ENCODE data around the gene UPP1.
A peak's percentile ranks its signal among the peaks of the same experiment; 100 is the strongest.

Gene UPP1

DNA sequence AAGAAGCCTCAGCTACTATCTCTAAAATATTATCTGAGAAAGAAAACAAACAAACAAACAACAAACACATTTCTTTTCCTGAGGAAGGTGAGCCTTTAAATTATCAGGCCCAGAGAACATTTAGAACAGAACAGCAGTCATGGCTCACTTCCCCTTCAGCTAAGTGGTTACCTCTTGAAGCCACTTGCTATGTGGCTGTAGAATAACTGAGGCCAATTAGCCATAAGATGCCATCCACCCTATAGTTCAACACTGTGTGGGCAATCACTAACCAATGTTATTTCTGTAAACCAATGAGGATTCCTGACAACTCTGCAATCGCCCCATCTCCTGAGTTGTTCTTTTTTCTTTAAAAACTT is 3.7 kb upstream of the UPP1 start:
- FAIRE-seq, result no peak
- DNase-seq (ENCODE audit: low spot score), result no peak

DNA sequence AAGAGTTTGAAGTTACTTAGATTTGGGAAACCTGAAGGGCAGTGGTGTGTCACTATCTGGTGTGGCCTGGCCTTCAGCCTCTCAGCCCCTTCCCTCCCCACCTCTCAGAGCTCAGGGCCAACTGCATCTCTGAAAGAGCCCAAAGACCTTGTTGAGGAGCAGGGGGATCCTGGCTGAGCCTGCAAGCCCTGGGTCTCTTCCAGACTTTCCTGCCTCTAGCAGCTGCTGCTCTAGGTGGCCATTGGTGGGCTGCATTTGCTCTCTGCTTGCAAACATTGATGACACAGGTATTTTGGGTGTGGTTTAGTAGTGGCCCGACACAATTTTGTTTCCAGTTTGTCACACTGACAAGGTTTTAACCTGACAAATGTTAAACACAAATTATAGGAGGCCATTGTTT is 3.1 kb upstream of the UPP1 start:
- FAIRE-seq (no peak), DNase-seq (ENCODE audit: low spot score) (no peak)

DNA sequence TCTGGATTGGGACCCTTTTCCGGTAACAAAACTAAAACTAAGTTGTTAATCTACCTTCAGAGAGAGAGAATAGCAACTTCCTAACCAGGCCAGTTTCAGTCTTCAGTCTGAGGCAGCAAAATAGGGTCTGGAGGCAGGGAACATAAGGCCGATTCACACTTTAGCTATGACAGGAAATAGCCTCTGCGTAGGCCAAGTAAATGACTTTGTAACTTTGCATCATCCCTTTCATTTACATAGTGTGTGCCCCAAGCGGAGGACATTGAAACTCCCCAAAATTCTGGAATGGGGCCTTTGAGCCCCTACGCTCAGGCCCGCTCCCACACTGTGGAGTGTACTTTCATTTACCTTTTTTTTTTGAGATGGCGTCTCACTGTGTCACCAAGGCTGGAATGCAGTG is 1.7 kb upstream of the UPP1 start:
- FAIRE-seq, result no peak
- no peak for DNase-seq (ENCODE audit: low spot score)

DNA sequence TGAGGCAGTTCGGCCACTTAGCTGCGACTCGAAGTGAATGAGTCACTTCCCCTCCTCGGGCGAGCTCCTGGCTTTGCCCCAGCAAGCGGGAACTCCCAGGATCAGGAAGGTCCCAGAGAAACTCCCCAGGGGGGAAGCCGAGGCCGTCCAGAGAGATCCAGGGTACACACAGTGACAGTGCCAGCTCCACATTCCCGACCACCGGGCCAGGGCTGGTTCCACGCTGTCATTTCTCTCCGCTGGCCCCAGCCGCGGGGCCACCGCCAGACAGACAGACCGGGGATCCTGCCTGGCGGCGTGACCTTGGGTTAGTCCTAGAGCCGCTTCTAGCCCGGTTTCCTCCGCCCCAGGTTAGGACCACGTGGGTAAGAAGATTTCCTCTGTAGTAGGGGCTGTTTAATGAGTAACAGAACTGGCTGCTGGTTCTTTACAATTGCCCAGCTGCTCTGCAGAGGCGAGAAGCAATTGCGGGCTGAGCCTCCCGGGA is 463 bp upstream of the UPP1 start:
- DNase-seq (ENCODE audit: low spot score), result peak; percentile 85
- peak; percentile 82 for FAIRE-seq

DNA sequence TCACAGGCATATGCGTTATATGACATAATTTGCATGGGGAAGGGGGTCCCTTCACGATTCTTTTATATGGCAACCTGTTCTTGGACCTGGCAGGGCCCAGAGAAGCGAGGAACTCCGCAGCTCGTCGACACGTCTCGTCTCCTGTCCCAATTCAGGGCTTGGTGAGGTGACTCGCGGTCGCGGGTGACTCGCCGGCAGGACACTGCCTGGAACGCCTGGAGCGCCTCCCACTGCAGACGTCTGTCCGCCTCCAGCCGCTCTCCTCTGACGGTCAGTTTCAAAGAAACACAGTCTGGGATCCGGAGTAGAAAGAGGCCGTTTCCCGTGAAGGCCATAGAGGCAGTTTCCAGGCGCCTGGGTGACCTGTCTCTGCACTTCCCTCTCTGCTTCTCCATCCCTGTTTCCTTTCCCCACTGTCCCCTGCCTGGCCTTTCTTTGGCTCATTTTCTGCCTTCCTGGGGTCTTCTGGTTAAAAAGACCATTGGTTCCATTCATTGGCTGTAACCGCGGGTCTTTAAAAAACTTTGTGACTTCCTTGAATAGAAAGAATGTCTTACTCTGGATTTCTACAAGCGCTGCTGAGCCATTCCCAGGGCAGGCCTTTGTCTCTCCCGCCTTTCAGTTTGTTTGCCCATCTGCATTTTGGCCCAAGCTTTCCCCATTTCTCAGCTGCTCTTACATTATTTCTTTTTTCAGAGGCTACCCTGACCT is 1.2 kb downstream of the UPP1 start:
- peak; percentile 40 for DNase-seq (ENCODE audit: low spot score)

DNA sequence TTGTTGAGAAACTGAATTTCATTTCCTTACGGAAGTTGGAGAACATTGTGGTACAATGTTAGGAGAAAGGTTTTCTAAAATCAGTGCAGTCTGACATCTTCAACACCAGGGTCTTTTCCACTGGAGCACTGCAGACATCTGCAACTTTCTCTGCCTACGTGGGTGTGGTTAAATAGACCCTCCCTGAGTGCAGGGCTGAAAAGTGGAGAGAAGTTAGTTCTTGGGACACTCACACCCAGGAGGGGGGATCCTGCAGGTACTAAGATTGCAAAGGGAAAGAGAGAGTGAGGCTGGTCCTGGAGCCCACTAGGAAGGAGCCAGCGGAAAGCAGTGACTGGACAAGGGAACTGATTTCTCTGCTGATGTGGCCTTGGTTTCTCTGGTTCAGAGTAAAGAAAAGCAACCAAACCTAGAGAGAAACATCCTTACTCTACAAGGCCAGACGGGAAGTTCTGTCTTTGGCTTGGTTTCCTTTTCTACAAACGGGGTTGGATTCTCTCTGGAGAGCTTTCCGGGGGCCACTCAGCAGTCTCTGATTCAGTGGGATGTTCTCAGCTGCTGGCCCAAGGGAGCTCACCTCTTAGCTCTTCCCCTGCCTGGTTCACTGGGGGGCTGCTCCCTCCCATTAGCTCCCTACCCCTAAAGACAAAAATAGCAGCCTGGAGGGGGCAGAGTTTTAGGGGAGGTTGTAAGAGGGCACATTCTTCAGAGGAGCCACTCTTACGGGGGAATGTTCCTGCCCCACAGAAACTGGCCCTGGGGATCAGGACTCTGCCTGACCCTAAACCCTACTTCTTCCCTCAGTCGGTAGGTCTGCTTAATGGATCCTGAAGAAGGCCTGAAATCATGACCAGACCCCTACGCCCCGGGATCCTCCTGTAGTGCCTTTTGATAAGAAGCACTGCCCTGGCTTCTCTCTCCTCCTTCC is 2.7 kb downstream of the UPP1 start:
- DNase-seq (ENCODE audit: low spot score) (no peak), FAIRE-seq (no peak)

More for the DNA sequence above, 1.2 kb downstream of the UPP1 start:
- FAIRE-seq, result peak; percentile 20

DNA sequence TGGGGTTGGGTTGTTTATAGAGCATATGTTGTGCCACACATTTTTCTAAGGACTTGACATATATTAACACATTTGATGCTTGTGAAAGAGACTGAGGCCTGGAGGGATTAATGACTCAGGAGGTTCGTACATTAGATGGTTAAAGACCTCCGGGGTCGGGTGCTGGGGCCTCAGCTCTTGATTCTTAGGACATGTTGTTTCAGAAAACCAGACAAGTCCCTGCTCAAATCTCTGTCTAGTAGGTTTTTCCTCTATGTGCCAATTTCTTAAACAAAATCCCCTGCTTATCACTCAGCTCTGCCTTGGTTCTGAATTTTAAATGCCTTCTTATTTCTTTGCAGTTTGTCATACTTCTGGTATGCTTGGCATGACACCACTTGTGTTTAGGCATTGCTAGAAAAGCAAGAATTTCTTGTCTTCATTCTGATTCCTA is 5.8 kb downstream of the UPP1 start:
- FAIRE-seq (no peak), DNase-seq (ENCODE audit: low spot score) (no peak)

DNA sequence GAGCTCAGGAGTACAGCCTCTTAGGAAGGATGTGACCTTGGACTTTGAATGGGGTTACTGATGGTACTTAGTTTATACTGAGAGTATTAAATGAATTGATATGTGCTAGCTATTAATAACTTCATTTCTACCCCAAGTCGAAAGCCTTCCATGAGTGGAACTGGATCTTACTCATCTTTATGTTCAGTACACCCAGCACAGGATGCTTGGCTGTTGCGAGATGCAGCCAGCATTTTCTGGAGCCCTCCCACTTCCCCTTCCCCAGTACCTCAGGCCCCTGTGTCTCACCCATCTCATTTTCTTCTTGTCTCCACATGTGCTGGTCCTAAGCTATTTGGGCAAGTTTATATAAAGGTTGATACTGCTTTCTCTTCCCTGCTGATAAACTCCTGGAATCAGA is 7.2 kb downstream of the UPP1 start:
- no peak for DNase-seq (ENCODE audit: low spot score)
- FAIRE-seq, result no peak

DNA sequence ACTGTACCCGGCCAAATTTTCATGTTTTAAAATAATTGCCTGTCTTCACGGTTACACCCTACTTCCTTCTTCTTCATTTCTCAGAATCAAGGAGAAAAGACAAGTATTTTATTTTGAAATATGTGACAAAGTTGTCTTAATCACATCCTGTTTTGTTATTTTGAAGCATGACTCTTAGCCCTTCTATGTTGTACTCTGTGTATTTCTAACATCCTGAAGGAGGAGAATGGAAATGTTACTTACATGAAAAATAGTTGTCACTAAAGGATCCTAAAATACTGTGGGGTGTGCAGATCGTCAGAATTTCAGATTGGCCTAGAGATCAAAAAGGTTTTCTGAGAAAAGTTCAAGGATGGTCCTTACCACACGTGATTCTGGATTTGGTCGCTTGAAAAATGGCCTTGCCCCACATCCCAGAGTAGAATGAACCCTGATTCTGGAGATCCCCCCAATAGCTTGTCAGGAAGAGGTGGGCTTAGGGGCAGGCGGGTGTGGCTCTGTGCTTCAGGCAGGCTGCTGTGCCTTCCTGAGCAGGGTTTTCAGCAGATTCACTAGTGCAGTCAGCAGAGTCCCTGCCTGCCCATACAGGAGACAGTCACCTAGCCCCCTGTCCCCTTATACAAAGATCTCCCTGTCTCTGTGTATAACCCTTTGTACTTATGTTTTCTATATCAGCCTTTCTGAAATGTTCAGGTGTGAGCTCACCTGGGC is 8.6 kb downstream of the UPP1 start:
- no peak for FAIRE-seq

DNA sequence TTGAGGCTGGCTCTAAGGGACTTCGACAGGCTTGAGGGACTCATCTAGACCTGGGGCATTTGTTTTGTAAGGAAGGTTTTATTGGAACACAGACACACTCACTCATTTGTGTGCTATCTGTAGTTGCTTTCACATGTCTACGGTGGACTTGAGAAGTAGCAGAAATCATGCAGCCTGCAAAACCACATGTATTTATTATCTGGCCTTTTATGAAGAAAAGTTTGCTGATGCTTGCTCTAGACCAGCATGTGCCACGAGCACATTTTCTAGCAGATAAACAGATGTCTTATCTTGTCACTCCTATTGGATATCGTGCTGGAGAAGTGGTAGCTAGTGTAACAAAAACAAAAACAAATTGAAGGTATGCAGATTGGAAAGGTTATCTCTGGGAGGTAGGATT is 9.8 kb downstream of the UPP1 start:
- FAIRE-seq (no peak), DNase-seq (ENCODE audit: low spot score) (no peak)

More for the DNA sequence above, 8.6 kb downstream of the UPP1 start:
- DNase-seq (ENCODE audit: low spot score), result no peak

DNA sequence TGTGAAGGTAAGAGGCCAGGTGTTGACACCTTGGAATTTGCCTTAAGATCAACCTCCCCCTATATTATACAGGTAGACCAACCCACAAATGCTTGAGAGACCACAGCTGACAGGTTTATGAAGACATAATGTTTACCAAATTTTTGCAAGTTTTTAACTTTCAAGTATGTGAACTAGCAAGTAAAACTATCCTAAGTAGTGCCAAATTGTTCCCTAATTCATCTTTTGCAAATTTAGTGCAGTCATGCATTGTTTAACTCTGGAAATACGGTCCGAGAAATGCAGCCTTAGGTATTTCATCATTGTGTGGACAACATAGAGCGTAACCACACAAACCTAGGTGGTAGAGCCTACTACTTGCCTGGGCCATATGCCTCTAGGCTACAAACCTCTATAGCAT is 10.7 kb downstream of the UPP1 start:
- DNase-seq (ENCODE audit: low spot score), result no peak
- FAIRE-seq, result no peak

DNA sequence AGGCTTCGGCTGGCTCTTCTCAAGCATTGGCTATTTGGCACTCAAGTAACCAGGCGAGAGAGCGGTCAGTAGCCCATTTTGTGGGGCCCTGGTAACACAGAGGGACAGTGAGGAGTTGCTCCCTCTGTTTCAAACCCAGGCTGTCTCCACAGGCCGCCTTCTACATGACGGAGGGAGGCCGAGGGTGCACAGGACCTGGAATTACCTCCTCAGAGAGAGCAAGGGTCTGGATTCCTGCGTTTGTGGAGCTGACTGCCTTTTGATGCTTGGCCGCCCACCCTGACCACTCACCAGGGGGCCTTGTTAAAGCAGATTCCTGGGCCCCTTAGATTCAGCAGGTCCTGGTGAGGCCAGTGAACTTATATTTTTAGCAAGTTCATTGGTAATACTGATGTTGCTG is 12.3 kb downstream of the UPP1 start:
- FAIRE-seq, result no peak
- DNase-seq (ENCODE audit: low spot score), result no peak

DNA sequence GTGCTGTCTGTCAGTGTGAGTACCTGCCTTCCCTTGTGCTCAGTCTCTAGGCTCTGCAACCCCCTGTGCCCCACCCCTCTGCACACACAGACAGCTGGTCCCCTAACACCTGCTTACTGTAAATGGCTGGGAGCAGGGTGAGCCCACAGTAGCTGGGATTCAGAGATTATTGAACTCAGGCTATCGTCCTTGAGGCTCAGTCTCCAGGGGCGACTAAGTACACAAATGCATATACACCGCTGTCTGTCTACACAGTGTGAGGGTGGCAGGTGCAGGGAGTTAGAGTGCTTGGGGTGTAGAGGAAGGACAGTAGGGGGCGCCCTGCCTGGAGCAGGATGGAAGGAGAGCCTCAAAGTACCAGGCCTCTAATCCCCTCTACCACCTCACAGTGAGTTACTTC is 12.9 kb downstream of the UPP1 start:
- FAIRE-seq (peak; percentile 67), DNase-seq (ENCODE audit: low spot score) (no peak)

DNA sequence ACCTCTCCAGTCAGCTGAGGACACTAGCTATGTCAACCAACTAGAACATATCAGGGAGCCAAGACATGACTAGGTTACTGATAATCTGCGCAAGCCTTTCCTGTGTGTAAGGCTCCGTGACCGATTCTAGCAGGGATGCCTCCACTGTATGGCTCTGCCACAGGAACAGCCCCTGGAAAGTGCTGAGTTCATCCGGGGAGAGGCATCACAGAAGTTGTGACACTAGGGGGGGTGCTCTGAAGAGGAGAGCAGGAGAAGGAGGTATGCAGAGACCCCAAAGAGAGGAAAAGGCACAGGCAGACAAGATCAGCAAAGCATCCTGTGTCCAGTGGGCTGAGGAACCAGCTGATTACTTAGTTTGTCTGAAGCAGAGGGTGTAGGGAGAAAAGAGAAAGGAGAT is 13.5 kb downstream of the UPP1 start:
- FAIRE-seq (no peak), DNase-seq (ENCODE audit: low spot score) (no peak)

DNA sequence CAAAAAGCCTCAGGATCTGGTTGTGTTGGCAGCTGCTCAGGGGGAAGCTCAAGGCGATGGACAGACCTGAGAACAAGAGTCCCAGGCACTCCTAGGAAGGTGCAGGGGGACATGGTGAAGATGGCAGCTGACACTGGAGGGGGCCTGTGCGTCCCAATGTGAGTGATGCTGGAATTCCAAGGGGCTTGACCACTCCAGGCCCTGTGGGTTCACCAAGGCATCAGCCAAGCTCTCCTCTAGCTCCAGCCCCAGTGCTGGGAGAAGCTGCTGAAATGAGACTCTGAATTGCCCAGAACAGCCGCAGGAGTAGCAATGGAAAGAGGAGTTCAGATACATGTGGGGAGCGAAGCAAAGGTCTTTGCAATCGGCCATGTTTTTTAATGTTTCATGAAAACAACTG is 16.0 kb downstream of the UPP1 start:
- DNase-seq (ENCODE audit: low spot score) (no peak), FAIRE-seq (no peak)

DNA sequence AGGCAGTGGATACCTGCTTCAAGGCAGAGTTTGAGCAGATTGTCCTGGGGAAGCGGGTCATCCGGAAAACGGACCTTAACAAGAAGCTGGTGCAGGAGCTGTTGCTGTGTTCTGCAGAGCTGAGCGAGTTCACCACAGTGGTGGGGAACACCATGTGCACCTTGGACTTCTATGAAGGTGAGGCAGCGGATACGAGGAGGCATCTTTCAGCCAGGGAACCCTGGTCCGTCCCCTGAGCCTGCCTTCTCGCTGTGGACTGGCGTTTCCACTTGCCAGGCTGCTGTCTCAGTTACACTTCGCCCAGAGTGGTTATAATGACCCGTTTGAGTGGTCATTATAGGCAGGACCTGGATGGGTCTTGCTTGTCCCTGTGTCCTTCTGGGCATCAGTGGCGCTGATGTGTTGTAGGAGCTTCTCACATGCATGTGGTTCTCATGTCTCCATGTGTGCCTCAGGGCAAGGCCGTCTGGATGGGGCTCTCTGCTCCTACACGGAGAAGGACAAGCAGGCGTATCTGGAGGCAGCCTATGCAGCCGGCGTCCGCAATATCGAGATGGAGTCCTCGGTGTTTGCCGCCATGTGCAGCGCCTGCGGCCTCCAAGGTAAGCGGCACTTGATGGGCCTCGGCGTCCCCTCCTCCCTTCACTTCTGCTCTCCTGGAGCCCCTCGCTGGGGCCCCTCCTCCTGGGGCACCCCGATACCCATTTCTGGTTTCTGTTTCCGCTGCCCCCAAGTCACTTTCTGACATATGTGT is 18.0 kb downstream of the UPP1 start:
- DNase-seq (ENCODE audit: low spot score), result no peak
- FAIRE-seq, result no peak

DNA sequence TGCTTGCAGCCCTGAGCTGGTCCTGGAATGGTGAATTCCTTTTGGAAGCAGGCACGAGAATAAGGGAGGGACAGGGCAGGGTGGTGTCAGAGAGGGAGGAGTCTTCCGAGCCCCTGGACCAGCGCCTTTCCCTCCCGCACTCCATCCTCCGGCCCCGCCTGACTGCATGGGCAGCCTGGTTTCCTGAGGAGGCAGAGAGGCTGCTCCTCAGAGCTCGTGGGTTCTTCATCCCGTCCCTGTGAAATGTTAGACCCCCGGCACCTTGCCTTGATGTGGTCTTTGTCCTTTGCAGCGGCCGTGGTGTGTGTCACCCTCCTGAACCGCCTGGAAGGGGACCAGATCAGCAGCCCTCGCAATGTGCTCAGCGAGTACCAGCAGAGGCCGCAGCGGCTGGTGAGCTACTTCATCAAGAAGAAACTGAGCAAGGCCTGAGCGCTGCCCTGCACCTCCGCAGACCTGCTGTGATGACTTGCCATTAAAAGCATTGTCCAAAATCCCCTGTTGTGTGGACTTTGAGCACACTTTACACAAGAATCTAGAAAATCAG is 18.9 kb downstream of the UPP1 start:
- no peak for DNase-seq (ENCODE audit: low spot score)
- peak; percentile 13 for FAIRE-seq

DNA sequence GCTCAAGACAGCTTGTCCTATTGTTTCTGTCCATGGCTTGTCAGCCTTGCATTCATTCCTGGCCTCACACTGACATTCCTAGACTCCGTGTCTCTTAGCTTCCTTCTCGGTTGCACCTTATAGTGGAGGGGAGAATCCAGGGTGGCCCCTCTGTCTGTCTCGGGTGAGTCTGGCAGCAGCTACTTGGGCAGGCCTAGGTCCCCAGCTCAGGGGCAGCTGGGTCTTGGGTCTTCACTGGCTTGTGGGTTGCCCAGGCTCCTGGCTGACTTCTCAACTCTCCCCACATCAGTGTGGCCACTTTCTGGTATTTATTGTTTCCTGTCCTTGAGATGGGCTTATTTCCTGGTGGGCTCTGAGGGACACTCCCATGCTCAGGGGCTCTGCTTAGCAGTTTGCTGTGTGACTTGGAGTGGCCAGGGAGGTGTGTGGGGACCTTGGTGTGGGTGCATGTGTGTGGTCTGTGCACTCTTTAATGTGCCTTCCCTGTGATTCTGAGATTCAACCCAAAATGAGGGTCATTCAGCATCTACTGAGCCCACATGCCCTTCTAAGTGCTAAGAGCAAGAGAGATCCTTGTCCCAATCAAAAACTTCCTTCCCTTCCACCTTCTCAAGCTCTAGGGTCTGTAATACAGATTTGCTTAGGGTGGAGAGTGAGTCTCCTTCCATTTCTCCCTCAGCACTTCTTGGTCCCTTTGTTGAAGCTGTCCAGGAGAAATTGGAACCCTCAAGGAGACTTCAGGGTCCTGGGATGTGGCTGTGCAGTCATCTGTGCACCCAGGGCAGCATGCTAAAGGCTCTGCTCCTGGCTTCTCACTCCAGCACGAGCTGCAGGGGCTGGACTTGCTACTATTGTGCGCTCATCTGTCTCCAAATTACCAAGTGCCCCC is 20.1 kb downstream of the UPP1 start:
- no peak for DNase-seq (ENCODE audit: low spot score)
- FAIRE-seq, result no peak

DNA sequence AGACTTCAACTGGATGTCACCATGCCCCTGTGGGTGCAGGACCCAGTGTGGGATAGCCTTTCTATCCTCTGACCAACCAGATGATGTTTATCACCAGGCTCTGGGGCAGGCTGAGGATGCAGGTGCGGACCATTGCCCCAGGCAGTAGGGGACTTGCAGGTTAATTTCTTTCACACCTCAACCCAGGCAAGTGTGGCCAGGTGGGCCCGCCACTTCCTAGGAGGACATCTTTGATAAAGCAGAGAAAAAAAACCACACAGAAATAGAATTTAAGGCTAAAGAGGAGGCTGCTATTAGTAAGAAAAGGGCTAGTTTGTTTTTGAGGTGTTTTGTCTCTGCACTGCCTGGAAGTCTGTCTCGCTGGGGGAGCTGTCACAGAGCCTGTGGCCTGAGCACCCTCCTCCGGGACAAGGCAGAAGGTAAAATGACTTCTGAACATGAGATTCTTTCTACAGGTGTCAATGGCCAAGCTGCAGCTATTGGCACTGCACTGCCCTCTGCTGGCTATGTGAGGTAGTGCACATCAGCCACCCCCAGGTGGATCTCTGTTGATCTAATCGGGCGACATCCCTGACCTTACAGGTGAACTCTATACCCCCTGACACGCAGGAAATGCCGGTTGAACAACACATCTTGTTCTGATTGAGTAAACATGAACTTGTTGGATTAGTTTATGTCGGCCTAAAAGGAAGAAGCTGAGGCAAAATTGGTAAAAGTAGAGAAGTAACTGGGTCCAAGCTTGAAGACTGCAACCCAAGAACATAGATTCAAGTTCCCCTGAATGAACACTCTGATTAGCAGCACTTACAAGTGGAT is 21.0 kb downstream of the UPP1 start:
- DNase-seq (ENCODE audit: low spot score) (peak; percentile 80), FAIRE-seq (peak; percentile 98)
